Suppressor macrophage treated with lipopolysaccharide for 1 hour (primary cell): ENCODE measurements around the gene SIK3.
A peak's percentile ranks its signal among the peaks of the same experiment; 100 is the strongest.

Source experiments
- DNase-seq, 3 donors: peaks; one replicate each; pipeline ENCODE4 v3.0.0-alpha.2; 2020 to 2022

SIK3 gene

GRCh38 chr11:117002639-117003299 is 95.5 kb downstream of the SIK3 start:
- DNase-seq: peak in 1 of 3 donors; percentile 30

DNA sequence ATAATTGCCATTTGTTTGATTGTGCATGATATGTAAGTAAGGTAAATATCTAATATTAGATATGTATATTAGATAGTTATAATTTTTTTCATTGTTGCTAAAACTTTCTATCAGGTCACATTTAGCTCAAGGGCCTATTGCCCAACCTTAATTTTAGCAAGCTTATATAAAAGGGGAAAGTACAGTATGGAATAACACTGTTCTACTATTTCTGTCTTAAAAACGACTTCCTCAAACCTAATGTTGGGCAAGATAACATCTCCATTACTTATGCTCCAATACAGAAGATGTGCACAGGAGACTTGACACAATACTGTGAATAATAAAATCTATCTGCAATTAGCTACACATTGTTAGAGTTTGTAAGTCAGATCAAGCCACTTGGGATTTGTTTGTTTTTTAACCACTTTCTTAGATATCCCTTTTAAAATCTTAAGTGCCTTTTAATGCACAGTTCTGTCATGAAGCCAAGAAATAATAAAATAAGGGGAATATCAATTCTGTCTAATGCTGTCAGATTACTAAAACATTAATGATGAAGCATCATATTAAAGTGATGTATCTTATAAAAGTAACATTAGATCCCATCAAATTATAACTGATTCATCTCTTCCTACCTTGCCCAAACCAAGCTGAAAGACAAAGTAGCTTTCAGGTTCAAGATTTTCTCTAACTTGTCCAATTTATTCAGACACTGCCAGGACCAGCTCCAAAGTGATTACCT is 98.1 kb downstream of the SIK3 start:
- peak; percentile 70 to 94 (median 94) for DNase-seq

- no peak for DNase-seq
Measured at GRCh38 chr11:116997071-116997470, 101.2 kb downstream of the SIK3 start.

- no peak for DNase-seq
Measured at GRCh38 chr11:116994195-116994594, 104.0 kb downstream of the SIK3 start.

- DNase-seq: peak; percentile 38 to 62 (median 52)
Measured at GRCh38 chr11:116993599-116993998, 104.6 kb downstream of the SIK3 start.

DNA sequence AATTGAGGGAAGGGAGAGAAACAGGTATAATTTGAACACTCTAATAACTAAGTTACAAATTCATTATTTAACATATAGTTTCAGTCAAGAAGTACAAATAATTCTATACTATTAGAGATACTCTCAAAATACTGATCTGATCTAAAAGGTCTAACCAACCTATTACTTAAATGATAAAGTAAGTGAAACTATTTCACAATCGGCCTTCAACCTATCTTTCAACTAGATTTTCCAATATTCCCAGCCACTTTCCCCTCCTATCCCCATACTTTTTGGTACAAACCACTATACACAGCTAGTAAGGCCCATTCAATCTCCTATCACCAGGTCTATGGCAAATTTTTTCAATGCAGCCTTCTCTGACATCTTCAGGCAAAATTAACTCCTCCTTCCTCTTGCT is 106.7 kb downstream of the SIK3 start:
- DNase-seq: no peak

DNA sequence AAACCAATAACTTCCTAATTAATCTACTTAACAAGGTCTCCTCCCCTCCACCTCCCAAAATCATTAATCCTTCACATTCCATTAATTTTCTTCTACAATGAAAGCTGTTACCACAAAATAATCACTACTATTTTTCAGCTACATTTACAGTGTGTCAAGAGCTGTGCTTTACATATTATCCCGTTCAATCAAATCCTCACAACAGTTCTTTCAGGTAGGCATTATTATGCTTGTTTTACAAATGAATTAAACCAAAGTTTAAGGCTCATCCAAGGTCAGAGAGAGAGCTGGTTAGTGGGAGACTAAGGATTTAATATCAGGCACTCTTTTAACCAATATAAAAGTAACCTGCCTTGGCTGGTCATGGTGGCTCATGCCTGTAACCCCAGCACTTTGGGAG is 107.4 kb downstream of the SIK3 start:
- no peak for DNase-seq

DNA sequence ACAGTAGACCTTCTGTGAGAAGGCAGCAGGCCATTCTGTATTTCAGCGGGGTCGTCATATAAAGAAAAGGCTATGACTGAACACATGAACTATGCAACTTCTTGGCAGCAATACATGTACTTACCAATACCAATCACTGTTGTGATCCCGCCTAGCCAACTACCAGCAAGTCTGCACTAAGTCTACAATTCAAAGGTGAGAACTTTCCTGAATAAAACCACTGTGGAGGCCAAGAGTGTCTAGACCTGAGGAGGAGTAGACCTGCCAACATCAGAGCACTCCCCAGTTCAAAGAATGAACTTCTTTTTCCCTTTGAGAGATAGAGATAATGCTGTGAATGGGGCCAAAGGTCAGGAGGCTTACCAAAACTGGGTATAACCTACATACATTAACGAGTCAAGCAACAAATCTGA is 108.2 kb downstream of the SIK3 start:
- DNase-seq: no peak

DNA sequence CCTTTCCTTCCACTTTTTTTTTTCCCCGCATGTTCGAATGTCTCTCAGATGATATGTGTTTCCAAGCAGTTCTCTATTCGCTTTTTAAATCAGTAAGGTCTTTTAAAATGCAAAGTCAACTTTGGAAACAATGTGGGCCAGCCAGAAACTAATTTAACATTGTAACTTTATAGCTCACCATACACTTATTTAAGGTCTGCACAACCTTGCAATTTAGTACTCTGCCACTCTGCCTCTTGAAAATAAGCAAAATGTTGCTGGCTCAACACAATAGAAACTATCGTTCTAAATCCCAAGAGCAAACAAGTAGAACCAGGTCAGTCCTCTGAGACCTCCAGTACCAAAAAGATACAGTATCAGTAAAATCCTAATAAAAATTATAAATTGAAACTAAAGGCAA is 109.0 kb downstream of the SIK3 start:
- no peak for DNase-seq

- peak; percentile 72 to 92 (median 81) for DNase-seq
Measured at GRCh38 chr11:116986521-116987105, 111.6 kb downstream of the SIK3 start.

- DNase-seq: peak; percentile 67 to 87 (median 79)
Measured at GRCh38 chr11:116984589-116984988, 113.6 kb downstream of the SIK3 start.

DNA sequence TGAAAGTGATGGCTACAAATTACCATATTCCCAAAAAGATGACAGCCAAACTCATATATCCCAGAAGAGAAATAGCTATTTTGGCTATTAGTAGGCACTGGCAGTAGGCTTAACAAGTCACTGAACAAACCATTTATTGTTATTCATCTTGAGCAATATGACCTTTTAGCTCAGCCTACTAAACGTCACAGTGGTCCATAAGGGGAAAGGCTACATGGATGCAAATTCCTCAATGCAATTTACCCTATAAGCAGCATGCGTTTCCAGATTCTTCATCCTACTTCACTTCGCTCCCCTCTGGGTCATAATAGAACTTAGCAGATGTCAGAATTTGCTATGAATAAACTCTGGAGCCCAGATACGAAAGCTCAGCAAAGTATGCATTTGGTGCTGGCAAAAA is 114.0 kb downstream of the SIK3 start:
- DNase-seq: peak in 1 of 3 donors; percentile 62

DNA sequence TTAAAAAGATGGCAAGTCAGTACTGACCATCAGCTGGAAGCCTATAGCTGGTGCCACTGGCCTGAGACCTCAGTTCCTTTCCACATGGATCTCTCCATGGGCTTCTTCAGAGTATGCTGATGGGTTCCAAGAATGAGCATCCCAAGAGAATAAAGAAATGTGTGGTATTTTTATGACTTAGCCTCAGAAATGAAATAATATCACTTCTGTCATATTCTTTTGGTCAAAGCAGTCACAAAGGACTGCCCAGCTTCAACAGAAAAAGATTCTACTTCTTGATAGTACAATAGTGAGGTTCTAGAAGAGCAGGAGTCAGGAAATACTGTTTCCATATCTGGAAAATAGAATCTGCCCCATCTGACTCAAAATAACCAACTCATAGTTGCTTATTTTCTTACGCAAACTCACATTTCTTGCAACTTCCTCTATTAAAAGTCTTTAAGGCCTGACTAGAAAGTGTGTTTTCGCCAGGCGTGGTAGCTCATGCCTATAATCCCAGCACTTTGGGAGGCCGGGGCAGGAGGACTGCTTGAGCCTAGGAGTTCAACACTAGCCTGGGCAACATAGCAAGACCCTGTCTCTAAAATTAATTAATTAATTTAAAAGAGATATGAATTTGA is 116.9 kb downstream of the SIK3 start:
- DNase-seq: peak; percentile 64 to 88 (median 87)

GRCh38 chr11:116980136-116980793 is 118.0 kb downstream of the SIK3 start:
- DNase-seq: peak; percentile 51 to 66 (median 59)

DNA sequence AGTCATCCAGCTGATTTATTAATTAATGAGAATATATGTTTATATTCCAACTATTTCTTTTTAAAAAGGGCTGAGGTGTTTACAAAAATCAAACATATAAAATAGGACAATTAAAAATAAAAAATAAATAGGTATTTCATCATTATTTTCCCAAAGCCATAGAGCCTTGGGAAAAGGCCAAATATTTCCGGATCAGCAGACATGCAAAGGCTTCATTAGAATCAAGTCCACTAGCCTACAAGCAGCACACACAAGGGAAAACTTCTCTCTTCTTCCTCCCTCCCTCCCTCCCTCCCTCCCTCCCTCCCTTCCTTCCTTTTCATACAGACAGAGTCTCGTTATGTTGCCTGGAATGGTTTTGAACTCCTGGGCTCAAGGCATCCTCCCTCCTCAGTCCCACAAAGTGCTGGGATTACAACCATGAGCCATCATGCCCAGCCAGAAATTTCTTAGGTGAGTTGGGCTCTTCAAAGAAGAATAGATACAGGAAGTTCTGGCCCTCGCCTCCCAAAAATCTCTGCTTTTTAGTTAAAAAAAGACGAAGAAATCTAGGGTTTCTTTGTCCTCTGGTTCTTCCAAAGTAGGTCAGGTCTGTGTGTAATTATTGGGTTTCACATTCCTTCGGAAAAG is 121.2 kb downstream of the SIK3 start:
- no peak for DNase-seq

DNA sequence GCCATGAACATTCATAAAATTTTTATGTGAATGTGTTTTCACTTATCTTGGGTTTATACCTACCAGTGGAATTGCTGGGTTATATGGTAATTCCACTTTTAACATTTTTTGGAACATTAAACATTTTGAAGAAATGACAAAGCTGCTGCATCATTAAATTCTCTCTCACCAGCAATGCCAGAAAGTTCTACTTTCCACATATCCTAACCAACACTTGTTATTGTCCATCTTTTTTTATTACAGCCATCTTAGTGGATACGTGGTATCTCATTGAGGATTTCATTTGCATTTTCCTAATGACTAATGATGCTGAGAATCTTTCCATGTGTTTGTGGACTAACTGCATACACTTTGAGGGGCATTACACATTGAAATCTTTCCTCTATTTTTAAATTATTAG is 122.6 kb downstream of the SIK3 start:
- no peak for DNase-seq

GRCh38 chr11:116973270-116973669 is 125.0 kb downstream of the SIK3 start:
- DNase-seq: no peak

- DNase-seq: peak; percentile 70 to 78 (median 75)
Measured at GRCh38 chr11:116972691-116973090, 125.5 kb downstream of the SIK3 start.

DNA sequence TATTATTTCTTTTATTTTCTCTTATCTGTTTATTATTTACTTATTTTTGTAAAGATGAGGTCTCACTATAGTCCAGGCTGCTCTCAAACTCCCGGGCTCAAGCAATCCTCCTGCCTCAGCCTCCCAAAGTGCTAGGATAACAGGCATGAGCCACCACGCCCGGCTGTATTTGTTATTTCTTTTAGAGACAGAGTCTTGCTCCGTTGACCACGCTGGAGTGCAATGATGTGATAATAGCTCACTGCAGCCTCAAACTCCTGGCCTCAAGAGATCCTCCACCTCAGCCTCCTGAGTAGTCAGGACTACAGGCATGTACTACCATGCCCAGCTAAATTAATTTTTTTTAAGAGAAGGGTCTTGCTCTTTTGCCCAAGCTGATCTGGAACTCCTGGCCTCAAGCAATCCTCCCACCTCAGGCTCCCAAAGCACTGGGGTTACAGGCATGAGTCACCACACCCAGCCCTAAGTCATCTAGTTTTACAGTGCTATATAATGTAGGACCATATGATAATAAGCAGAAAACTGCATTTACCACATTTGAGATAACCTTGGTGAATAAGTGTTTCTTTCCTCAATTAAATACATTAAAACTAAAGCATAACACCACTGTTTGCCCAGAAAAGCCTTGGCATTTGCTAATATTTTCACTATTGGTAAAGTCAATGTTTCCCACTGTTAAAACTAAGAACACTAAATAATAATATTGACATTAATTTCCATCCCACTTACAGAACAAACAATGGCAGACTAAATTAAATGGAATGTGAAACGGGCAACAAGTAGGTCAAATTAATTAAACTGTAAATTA is 127.5 kb downstream of the SIK3 start:
- DNase-seq: peak in 2 of 3 donors; percentile 35 to 42

GRCh38 chr11:116969694-116970093 is 128.5 kb downstream of the SIK3 start:
- DNase-seq: no peak

DNA sequence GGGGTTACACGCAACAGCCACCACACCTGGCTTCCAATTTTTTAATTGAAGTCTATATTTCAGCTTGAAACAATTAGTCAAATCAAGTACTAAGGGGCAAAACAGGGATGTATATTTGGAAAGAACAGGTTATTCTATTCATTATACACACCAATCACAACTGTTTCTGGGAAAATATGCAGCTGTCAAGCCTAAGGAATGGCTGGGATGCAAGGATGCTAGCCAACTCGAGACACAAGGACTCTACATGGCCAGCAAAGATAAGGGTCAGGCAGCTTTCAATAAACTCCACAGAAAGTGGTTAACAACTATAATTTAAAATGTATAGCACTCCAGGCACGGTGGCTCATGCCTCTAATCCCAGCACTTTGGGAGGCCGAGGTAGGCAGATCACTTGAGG is 134.0 kb downstream of the SIK3 start:
- DNase-seq: no peak

- DNase-seq: no peak
Measured at GRCh38 chr11:116963813-116964212, 134.4 kb downstream of the SIK3 start.
